ENCODE data around the gene REV1.
"Not testable (repeated sequence)": the region's sequence is repeated elsewhere in the genome, so short reads cannot be mapped to it uniquely, and the experiment has no call there.

Gene REV1

GRCh38 chr2:99487906-99488305, 1.9 kb downstream of the REV1 start:
- no peak for DNase-seq (ENCODE audit: low read depth in 3 of 3)

GRCh38 chr2:99485824-99486223, 4.0 kb downstream of the REV1 start:
- no peak for DNase-seq (ENCODE audit: low read depth in 3 of 3)

GRCh38 chr2:99485411-99485810, 4.4 kb downstream of the REV1 start:
- DNase-seq (ENCODE audit: low read depth in 3 of 3), result no peak

GRCh38 chr2:99484205-99484604, 5.6 kb downstream of the REV1 start:
- DNase-seq (ENCODE audit: low read depth in 3 of 3), result no peak

- DNase-seq (ENCODE audit: low read depth in 3 of 3), result no peak
Measured at GRCh38 chr2:99481941-99482340, 7.9 kb downstream of the REV1 start.

- DNase-seq (ENCODE audit: low read depth in 3 of 3), result no peak
Measured at GRCh38 chr2:99481527-99481926, 8.3 kb downstream of the REV1 start.

GRCh38 chr2:99480390-99480789, 9.4 kb downstream of the REV1 start:
- DNase-seq (ENCODE audit: low read depth in 3 of 3), result no peak

GRCh38 chr2:99478632-99479031, 11.2 kb downstream of the REV1 start:
- DNase-seq (ENCODE audit: low read depth in 3 of 3), result no peak

- no peak for DNase-seq (ENCODE audit: low read depth in 3 of 3)
Measured at GRCh38 chr2:99477054-99477453, 12.8 kb downstream of the REV1 start.

- DNase-seq (ENCODE audit: low read depth in 3 of 3), result no peak
Measured at GRCh38 chr2:99476629-99477028, 13.2 kb downstream of the REV1 start.

GRCh38 chr2:99475095-99475494, 14.7 kb downstream of the REV1 start:
- DNase-seq (ENCODE audit: low read depth in 3 of 3), result not testable (repeated sequence)

- no peak for DNase-seq (ENCODE audit: low read depth in 3 of 3)
Measured at GRCh38 chr2:99473518-99474083, 16.2 kb downstream of the REV1 start.

- no peak for DNase-seq (ENCODE audit: low read depth in 3 of 3)
Measured at GRCh38 chr2:99472600-99472960, 17.2 kb downstream of the REV1 start.

- no peak for DNase-seq (ENCODE audit: low read depth in 3 of 3)
Measured at GRCh38 chr2:99471654-99472599, 17.9 kb downstream of the REV1 start.

- DNase-seq (ENCODE audit: low read depth in 3 of 3), result no peak
Measured at GRCh38 chr2:99470957-99471356, 18.9 kb downstream of the REV1 start.

GRCh38 chr2:99470459-99470858, 19.4 kb downstream of the REV1 start:
- not testable (repeated sequence) for DNase-seq (ENCODE audit: low read depth in 3 of 3)

GRCh38 chr2:99469394-99469793, 20.4 kb downstream of the REV1 start:
- no peak for DNase-seq (ENCODE audit: low read depth in 3 of 3)

- DNase-seq (ENCODE audit: low read depth in 3 of 3), result no peak
Measured at GRCh38 chr2:99468155-99468554, 21.7 kb downstream of the REV1 start.

- DNase-seq (ENCODE audit: low read depth in 3 of 3), result no peak
Measured at GRCh38 chr2:99467390-99467789, 22.4 kb downstream of the REV1 start.

GRCh38 chr2:99461828-99462483, 27.9 kb downstream of the REV1 start:
- DNase-seq (ENCODE audit: low read depth in 3 of 3), result no peak

- DNase-seq (ENCODE audit: low read depth in 3 of 3), result no peak
Measured at GRCh38 chr2:99458529-99458928, 31.3 kb downstream of the REV1 start.

- DNase-seq (ENCODE audit: low read depth in 3 of 3), result no peak
Measured at GRCh38 chr2:99451686-99452085, 38.1 kb downstream of the REV1 start.

GRCh38 chr2:99451280-99451679, 38.5 kb downstream of the REV1 start:
- DNase-seq (ENCODE audit: low read depth in 3 of 3), result no peak
